GM12878 (cell line): Measurements from ENCODE around the gene BOLA1. TPM values are rescaled to one million over a fixed set of nuclear protein-coding genes. Genes with fewer than 3 reads are reported as not detected.
A peak's percentile ranks its signal among the peaks of the same experiment; 100 is the strongest.
"Not testable (repeated sequence)": the region's sequence is repeated elsewhere in the genome, so short reads cannot be mapped to it uniquely, and the experiment has no call there.

Experiments used
- ATAC-seq: fragments of 200-7000 bp; cut with Tn5 transposase; 3 replicates; pipeline ENCODE4 v1.9.1; 2020; ENCODE audit warnings: mild to moderate bottlenecking, moderate library complexity
- BruUV-seq: library from RNA; stranded (reverse); fragments of 400-500 nt; replicated peaks from 2 replicates; lab custom pipeline; 2021; lab: Mats Ljungman, UMichigan
- CTCF ChIA-PET: fragments of 300-600 bp; sonication (Branson Sonifier 250); formaldehyde crosslinking; extraction: SDS; loops from one replicate; lab custom pipeline; 2021; ENCODE audit warnings: inconsistent platforms; lab: Yijun Ruan, JAX
- POLR2A ChIA-PET: fragments of 350-600 bp; formaldehyde crosslinking; extraction: SDS; loops from one replicate; lab custom pipeline; 2021; ENCODE audit warnings: inconsistent platforms; lab: Charles Lee
- RAD21 ChIA-PET: fragments of 300-600 bp; sonication (Branson Sonifier 250); formaldehyde crosslinking; loops from one replicate; lab custom pipeline; 2023; ENCODE audit warnings: antibody characterized with exemption; ENCODE audit not compliant: unreplicated experiment; lab: Charles Lee
- SMC1A ChIA-PET: fragments of 300-600 bp; sonication (Branson Sonifier 250); formaldehyde crosslinking; loops from one replicate; lab custom pipeline; 2023; ENCODE audit not compliant: unreplicated experiment, uncharacterized antibody; lab: Charles Lee
- DNase-seq: peaks from one replicate; pipeline ENCODE4 v3.0.0-alpha.2; 2011; ENCODE audit warnings: low read depth, low spot score
- FAIRE-seq: peaks from 3 replicates; lab custom pipeline; 2011; peaks lifted over from hg19 to GRCh38; lab: Jason Lieb, UNC
- H2AFZ ChIP-seq: 2 replicates; pipeline ENCODE4 v1.6.0; 2011; ENCODE audit warnings: low read depth, low read length, control low read depth; ENCODE audit not compliant: control insufficient read depth
- H3K27ac ChIP-seq: 2 replicates; pipeline ENCODE4 v1.5.1; 2011; ENCODE audit warnings: control low read depth; ENCODE audit not compliant: control insufficient read depth, insufficient read depth
- H3K27me3 ChIP-seq, 2 experiments: replicated peaks in 1 of 2; 2 replicates each; pipeline versions ENCODE4 v1.6.0 to v1.6.1; 2011; ENCODE audit warnings: low read length in 1 of 2; ENCODE audit not compliant: control insufficient read depth in 2 of 2, insufficient read depth in 2 of 2
- H3K36me3 ChIP-seq, 2 experiments: 2 replicates each; pipeline ENCODE4 v1.5.1; 2011; ENCODE audit warnings: low read length in 1 of 2; ENCODE audit not compliant: control insufficient read depth in 2 of 2, insufficient read depth in 2 of 2
- H3K4me1 ChIP-seq: 2 replicates; pipeline ENCODE4 v1.6.1; 2011; ENCODE audit warnings: mild to moderate bottlenecking, low read length, moderate library complexity, mixed read lengths; ENCODE audit not compliant: control insufficient read depth, insufficient read depth
- H3K4me2 ChIP-seq: 2 replicates; pipeline ENCODE4 v1.6.0; 2011; ENCODE audit warnings: control low read depth; ENCODE audit not compliant: control insufficient read depth, insufficient read depth
- H3K4me3 ChIP-seq: fragments of 200-600 bp; sonication (generic); 2 replicates; pipeline ENCODE4 v1.5.1; 2016
- H3K79me2 ChIP-seq: 2 replicates; pipeline ENCODE4 v1.6.0; 2011; ENCODE audit warnings: low read length; ENCODE audit not compliant: control insufficient read depth, insufficient read depth
- H3K9ac ChIP-seq: 2 replicates; pipeline ENCODE4 v1.8.0; 2011; ENCODE audit warnings: low read length, control low read depth, mixed read lengths; ENCODE audit not compliant: control insufficient read depth, insufficient read depth
- H3K9me3 ChIP-seq: replicated peaks from 3 replicates; pipeline ENCODE4 v1.5.1; 2011; ENCODE audit warnings: mild to moderate bottlenecking, low read length; ENCODE audit not compliant: control insufficient read depth, insufficient read depth
- H4K20me1 ChIP-seq: 2 replicates; pipeline ENCODE4 v1.6.0; 2011; ENCODE audit not compliant: control insufficient read depth, insufficient read depth
- WGBS: methylation state at CpG from one replicate; pipeline ENCODE4 v1.1.6; 2016; ENCODE audit warnings: low lambda C conversion rate; ENCODE audit not compliant: insufficient replicate concordance, insufficient coverage; ENCODE audit errors: missing lambda C conversion rate; 5-methylcytosine and 5-hydroxymethylcytosine counted together
- in situ Hi-C: fragments of 300-500 bp; cut with MboI; formaldehyde crosslinking; loops from 9 replicates; pipeline ENCODE4 v1.14.3; 2018; ENCODE audit warnings: mixed read lengths
- intact Hi-C: fragments of 100-400 bp; cut with micrococcal nuclease; formaldehyde crosslinking; loops from one replicate; pipeline ENCODE4 v1.14.2; 2022; ENCODE audit not compliant: unreplicated experiment
- polyA plus RNA-seq, 11 experiments: library from polyadenylated mRNA; depleted of rRNA in 4 of 11; unstranded in 6 of 11; stranded (reverse) in 5 of 11; fragments of >200 nt; fragmentation: Nextera tagmentation in 4 of 11; fragmentation: Illumina TruSeq in 1 of 11; extraction: Ambion mirVana in 4 of 11; extraction: Trizol in 1 of 11; gene quantifications; 1 replicate in 1 of 11; 2 replicates in 10 of 11; pipeline versions ENCODE4 v1.2.1 to v1.2.3, GENCODE V29; 2011 to 2016; ENCODE audit warnings: inconsistent platforms in 2 of 11, missing spikeins in 2 of 11, low read depth in 1 of 11
- total RNA-seq, 4 experiments: library from RNA; depleted of rRNA in 3 of 4; stranded (reverse); fragments of >200 nt in 3 of 4; fragmentation: Illumina TruSeq in 1 of 4; extraction: Trizol in 1 of 4; gene quantifications; 2 replicates each; pipeline versions ENCODE4 v1.2.1 to v1.2.3, GENCODE V29; 2013 to 2021

Gene BOLA1
- total and polyA plus RNA-seq, 10 of the 15 experiments (the other 5 are each of a cell fraction or from before 2014, with no cell fraction given): 0.74 to 18.7 (median 11.3) TPM

GRCh38 chr1:149851585-149852213 lies 47.7 kb upstream of the BOLA1 start:
- DNase-seq, H3K9ac ChIP-seq, H3K9me3 ChIP-seq, CTCF ChIA-PET, H3K36me3 ChIP-seq, RAD21 ChIA-PET, POLR2A ChIA-PET, H3K4me3 ChIP-seq, BruUV-seq, H3K27me3 ChIP-seq, H4K20me1 ChIP-seq, H3K27ac ChIP-seq, SMC1A ChIA-PET, intact Hi-C loops, in situ Hi-C loops, H2AFZ ChIP-seq, H3K4me2 ChIP-seq: not testable (repeated sequence)
- peaks cover 34% of the 10 kb centered on the region for H3K79me2 ChIP-seq
- H3K4me1 ChIP-seq: peaks cover 15% of the 10 kb centered on the region
- no CpG with 5 or more reads among the region's 53 CpGs for WGBS
- peak; percentile 61 for FAIRE-seq
- peak; percentile 70 for ATAC-seq

- SMC1A ChIA-PET, intact Hi-C loops, H3K9me3 ChIP-seq, H3K4me2 ChIP-seq, H3K4me3 ChIP-seq, H4K20me1 ChIP-seq, RAD21 ChIA-PET, in situ Hi-C loops, DNase-seq, CTCF ChIA-PET, H3K27ac ChIP-seq, H3K9ac ChIP-seq, H2AFZ ChIP-seq, POLR2A ChIA-PET, H3K36me3 ChIP-seq, BruUV-seq, H3K27me3 ChIP-seq: not testable (repeated sequence)
- Histone ChIP-seq H3K79me2 (peaks cover 29% of the 10 kb centered on the region), H3K4me1 (peaks cover 13% of the 10 kb centered on the region)
- no CpG with 5 or more reads among the region's 26 CpGs for WGBS
- peak; percentile 18 for FAIRE-seq
- ATAC-seq: peak; percentile 32
These were observed 47.1 kb upstream of the BOLA1 start for GRCh38 chr1:149852263-149852662.

GRCh38 chr1:149860271-149860670 lies 39.1 kb upstream of the BOLA1 start:
- intact Hi-C loops, FAIRE-seq, H3K79me2 ChIP-seq, H3K36me3 ChIP-seq, RAD21 ChIA-PET, BruUV-seq, SMC1A ChIA-PET, H4K20me1 ChIP-seq, H3K9me3 ChIP-seq, H3K27ac ChIP-seq, CTCF ChIA-PET, DNase-seq, POLR2A ChIA-PET, H2AFZ ChIP-seq, H3K4me3 ChIP-seq, H3K4me1 ChIP-seq, in situ Hi-C loops, H3K4me2 ChIP-seq, H3K9ac ChIP-seq, H3K27me3 ChIP-seq: not testable (repeated sequence)
- no CpG with 5 or more reads among the region's 15 CpGs for whole genome bisulfite sequencing
- peak; percentile 19 for ATAC-seq

- POLR2A ChIA-PET, DNase-seq, H3K4me2 ChIP-seq, H3K36me3 ChIP-seq, H3K79me2 ChIP-seq, H2AFZ ChIP-seq, RAD21 ChIA-PET, BruUV-seq, H3K27ac ChIP-seq, SMC1A ChIA-PET, H3K27me3 ChIP-seq, in situ Hi-C loops, H4K20me1 ChIP-seq, H3K4me3 ChIP-seq, H3K9ac ChIP-seq, intact Hi-C loops, H3K4me1 ChIP-seq, H3K9me3 ChIP-seq, CTCF ChIA-PET: not testable (repeated sequence)
- WGBS: no CpG with 5 or more reads among the region's 55 CpGs
- ATAC-seq (peak; percentile 84), FAIRE-seq (peak; percentile 41)
These were observed 38.5 kb upstream of the BOLA1 start for GRCh38 chr1:149860684-149861496.
